Mammary epithelial cell (primary cell): ENCODE results near the gene LRFN5.

Experiments
- CTCF ChIP-seq, 2 donors: IDR thresholded peaks in 1 of 2; conservative IDR thresholded peaks in 1 of 2; 2 replicates each; pipeline ENCODE4 v1.5.1; 2011 to 2012; ENCODE audit warnings: inconsistent platforms in 2 of 2, low read length in 2 of 2, mild to moderate bottlenecking in 2 of 2, control low read depth in 1 of 2, low read depth in 1 of 2; ENCODE audit not compliant: insufficient read depth in 1 of 2; ENCODE audit errors: extremely low read depth in 1 of 2
- EZH2 ChIP-seq: IDR thresholded peaks from 2 replicates; pipeline ENCODE4 v1.6.1; 2012; ENCODE audit warnings: low read length, inconsistent platforms, borderline replicate concordance

- no peak for TF ChIP-seq EZH2
- TF ChIP-seq CTCF (conservative IDR thresholded peaks at IDR 0.05 in 1 of 2, IDR thresholded peaks at IDR 0.05 in 1 of 2; ENCODE audit: extremely low read depth in 1 of 2, insufficient read depth in 1 of 2, low read depth in 1 of 2, low read length in 2 of 2), result no peak
These were observed 224.2 kb downstream of the LRFN5 start for GRCh38 chr14:41830714-41831406.
